ENCODE data around the gene PLXNC1.

Gene PLXNC1

GRCh38 chr12:94248582-94248981, 100.2 kb downstream of the PLXNC1 start:
- TF ChIP-seq CTCF (IDR thresholded peaks at IDR 0.05; ENCODE audit: low read depth, low read length): no peak
- no peak overlapping the region for H3K4me3 ChIP-seq (replicated peaks in 1 of 2; ENCODE audit: low read depth in 2 of 2, low read length in 2 of 2)
- no peak for DNase-seq (ENCODE audit: low read depth in 2 of 2)

GRCh38 chr12:94250130-94250529, 101.8 kb downstream of the PLXNC1 start:
- no peak overlapping the region for H3K4me3 ChIP-seq (replicated peaks in 1 of 2; ENCODE audit: low read depth in 2 of 2, low read length in 2 of 2)
- DNase-seq (ENCODE audit: low read depth in 2 of 2): no peak
- no peak for TF ChIP-seq CTCF (IDR thresholded peaks at IDR 0.05; ENCODE audit: low read depth, low read length)

- no peak for TF ChIP-seq CTCF (IDR thresholded peaks at IDR 0.05; ENCODE audit: low read depth, low read length)
- peak in 1 of 2 donors; percentile 33 for DNase-seq (ENCODE audit: low read depth in 2 of 2)
- no peak overlapping the region for H3K4me3 ChIP-seq (replicated peaks in 1 of 2; ENCODE audit: low read depth in 2 of 2, low read length in 2 of 2)
Measured at GRCh38 chr12:94254270-94254669, 105.9 kb downstream of the PLXNC1 start.

- DNase-seq (ENCODE audit: low read depth in 2 of 2): no peak
- no peak overlapping the region for H3K4me3 ChIP-seq (replicated peaks in 1 of 2; ENCODE audit: low read depth in 2 of 2, low read length in 2 of 2)
- TF ChIP-seq CTCF (IDR thresholded peaks at IDR 0.05; ENCODE audit: low read depth, low read length): no peak
Measured at GRCh38 chr12:94255006-94255405, 106.6 kb downstream of the PLXNC1 start.

- no peak for DNase-seq (ENCODE audit: low read depth in 2 of 2)
- no peak for TF ChIP-seq CTCF (IDR thresholded peaks at IDR 0.05; ENCODE audit: low read depth, low read length)
- H3K4me3 ChIP-seq (replicated peaks in 1 of 2; ENCODE audit: low read depth in 2 of 2, low read length in 2 of 2): no peak overlapping the region
Measured at GRCh38 chr12:94255428-94255827, 107.1 kb downstream of the PLXNC1 start.

GRCh38 chr12:94258593-94258992, 110.2 kb downstream of the PLXNC1 start:
- no peak overlapping the region for H3K4me3 ChIP-seq (replicated peaks in 1 of 2; ENCODE audit: low read depth in 2 of 2, low read length in 2 of 2)
- no peak for DNase-seq (ENCODE audit: low read depth in 2 of 2)
- TF ChIP-seq CTCF (IDR thresholded peaks at IDR 0.05; ENCODE audit: low read depth, low read length): no peak

- TF ChIP-seq CTCF (IDR thresholded peaks at IDR 0.05; ENCODE audit: low read depth, low read length): no peak
- no peak overlapping the region for H3K4me3 ChIP-seq (replicated peaks in 1 of 2; ENCODE audit: low read depth in 2 of 2, low read length in 2 of 2)
- DNase-seq (ENCODE audit: low read depth in 2 of 2): no peak
Measured at GRCh38 chr12:94260017-94260416, 111.6 kb downstream of the PLXNC1 start.
